ES-I3 (cell line): Measurements from ENCODE around the gene LMO1.

ENCODE experiments used
- H3K36me3 ChIP-seq: 2 replicates; pipeline ENCODE4 v1.6.1; 2013; ENCODE audit warnings: mild to moderate bottlenecking, low read length, control low read depth, moderate library complexity; ENCODE audit not compliant: insufficient read depth
- H3K4me1 ChIP-seq: 2 replicates; pipeline ENCODE4 v1.6.1; 2013; ENCODE audit warnings: mild to moderate bottlenecking, control low read depth, low read length; ENCODE audit not compliant: insufficient read depth
- H3K9ac ChIP-seq: 2 replicates; pipeline ENCODE4 v1.6.1; 2013; ENCODE audit warnings: low read depth, mild to moderate bottlenecking, low read length, moderate library complexity
- H3K9me3 ChIP-seq: 2 replicates; pipeline ENCODE4 v1.6.1; 2013; ENCODE audit warnings: mild to moderate bottlenecking, low read length, moderate library complexity; ENCODE audit not compliant: control insufficient read depth, insufficient read depth

The LMO1 gene

GRCh38 chr11:8263769-8264410, at the start of gene LMO1:
Gene LMO1, minus strand, starts transcription at chr11:8263878. Its CDS starts 516 bp downstream, at chr11:8263362.
- H3K9ac ChIP-seq, result peak within 1 kb of the TSS; percentile 61
- H3K9me3 ChIP-seq, result no peaks in the 10 kb centered on the region
- peaks cover 13% of the 10 kb centered on the region for H3K4me1 ChIP-seq
- H3K36me3 ChIP-seq, result no peaks in the 10 kb centered on the region

GRCh38 chr11:8312986-8313385, 49.3 kb upstream of the LMO1 start:
- Histone ChIP-seq H3K4me1 (no peaks in the 10 kb centered on the region), H3K9me3 (no peaks in the 10 kb centered on the region), H3K36me3 (no peaks in the 10 kb centered on the region), H3K9ac (no peak overlapping the region)

GRCh38 chr11:8311366-8311765, 47.7 kb upstream of the LMO1 start:
- Histone ChIP-seq H3K9me3 (no peaks in the 10 kb centered on the region), H3K36me3 (no peaks in the 10 kb centered on the region), H3K9ac (no peak overlapping the region), H3K4me1 (no peaks in the 10 kb centered on the region)

- H3K36me3 ChIP-seq, result no peaks in the 10 kb centered on the region
- no peak overlapping the region for H3K9ac ChIP-seq
- H3K4me1 ChIP-seq, result no peaks in the 10 kb centered on the region
- H3K9me3 ChIP-seq, result no peaks in the 10 kb centered on the region
Measured at GRCh38 chr11:8310743-8311298, 47.1 kb upstream of the LMO1 start.

- H3K9ac ChIP-seq, result no peak overlapping the region
- H3K4me1 ChIP-seq, result no peaks in the 10 kb centered on the region
- no peaks in the 10 kb centered on the region for H3K36me3 ChIP-seq
- H3K9me3 ChIP-seq, result no peaks in the 10 kb centered on the region
Measured at GRCh38 chr11:8309862-8310261, 46.2 kb upstream of the LMO1 start.

GRCh38 chr11:8309311-8309710, 45.6 kb upstream of the LMO1 start:
- no peak overlapping the region for H3K9ac ChIP-seq
- H3K36me3 ChIP-seq, result no peaks in the 10 kb centered on the region
- no peaks in the 10 kb centered on the region for H3K4me1 ChIP-seq
- no peaks in the 10 kb centered on the region; the same call in 1 of the 2 replicates for H3K9me3 ChIP-seq

GRCh38 chr11:8307601-8308000, 43.9 kb upstream of the LMO1 start:
- Histone ChIP-seq H3K9ac (no peak overlapping the region), H3K4me1 (no peaks in the 10 kb centered on the region), H3K36me3 (no peaks in the 10 kb centered on the region), H3K9me3 (no peaks in the 10 kb centered on the region; the same call in 1 of the 2 replicates)

- H3K9me3 ChIP-seq, result no peaks in the 10 kb centered on the region; the same call in 1 of the 2 replicates
- H3K4me1 ChIP-seq, result no peaks in the 10 kb centered on the region
- no peaks in the 10 kb centered on the region for H3K36me3 ChIP-seq
- no peak overlapping the region for H3K9ac ChIP-seq
Measured at GRCh38 chr11:8301622-8302021, 37.9 kb upstream of the LMO1 start.

GRCh38 chr11:8298801-8299786, 35.4 kb upstream of the LMO1 start:
- H3K36me3 ChIP-seq, result no peaks in the 10 kb centered on the region
- H3K9ac ChIP-seq, result no peak overlapping the region
- no peaks in the 10 kb centered on the region for H3K4me1 ChIP-seq
- H3K9me3 ChIP-seq, result no peaks in the 10 kb centered on the region

- Histone ChIP-seq H3K36me3 (no peaks in the 10 kb centered on the region), H3K9ac (no peak overlapping the region), H3K9me3 (no peaks in the 10 kb centered on the region), H3K4me1 (no peaks in the 10 kb centered on the region)
Measured at GRCh38 chr11:8297781-8298440, 34.2 kb upstream of the LMO1 start.

GRCh38 chr11:8296872-8297271, 33.2 kb upstream of the LMO1 start:
- Histone ChIP-seq H3K9me3 (no peaks in the 10 kb centered on the region), H3K4me1 (no peaks in the 10 kb centered on the region)

GRCh38 chr11:8296038-8296649, 32.5 kb upstream of the LMO1 start:
- Histone ChIP-seq H3K36me3 (no peaks in the 10 kb centered on the region), H3K9me3 (no peaks in the 10 kb centered on the region), H3K9ac (no peak overlapping the region), H3K4me1 (no peaks in the 10 kb centered on the region)

More at GRCh38 chr11:8296872-8297271, 33.2 kb upstream of the LMO1 start:
- Histone ChIP-seq H3K36me3 (no peaks in the 10 kb centered on the region), H3K9ac (no peak overlapping the region)

- Histone ChIP-seq H3K36me3 (no peaks in the 10 kb centered on the region), H3K9ac (no peak overlapping the region), H3K4me1 (no peaks in the 10 kb centered on the region; the same call in 1 of the 2 replicates), H3K9me3 (no peaks in the 10 kb centered on the region)
Measured at GRCh38 chr11:8294251-8294935, 30.7 kb upstream of the LMO1 start.
